ENCODE data around the gene NAP1L4. TPM values are rescaled to one million over a fixed set of nuclear protein-coding genes. Genes with fewer than 3 reads are reported as not detected.

NAP1L4 gene
- polyA plus RNA-seq, 1 donor from 2014 or later, result 199 TPM

GRCh38 chr11:3000032-3000961, 8.2 kb upstream of the NAP1L4 start:
- no peaks in the 10 kb centered on the region for H3F3A ChIP-seq (ENCODE audit: insufficient read depth, low read length, poor library complexity, severe bottlenecking)
- TF ChIP-seq EP300 (conservative IDR thresholded peaks at IDR 0.05; ENCODE audit: poor library complexity, severe bottlenecking), result no peak
- TF ChIP-seq RAD21 (conservative IDR thresholded peaks at IDR 0.05), result no peak
- TF ChIP-seq CTCF (IDR thresholded peaks at IDR 0.05; ENCODE audit: poor library complexity, severe bottlenecking), result no peak
- TF ChIP-seq REST (IDR thresholded peaks at IDR 0.05; ENCODE audit: borderline replicate concordance), result no peak
- no peak for TF ChIP-seq SMC3 (conservative IDR thresholded peaks at IDR 0.05; ENCODE audit: poor library complexity)
- no peak for TF ChIP-seq POLR2AphosphoS5 (IDR thresholded peaks at IDR 0.05)
- no peak for TF ChIP-seq MXI1 (conservative IDR thresholded peaks at IDR 0.05; ENCODE audit: poor library complexity, severe bottlenecking)
- no peak for TF ChIP-seq TAF1 (IDR thresholded peaks at IDR 0.05; ENCODE audit: low read depth)
- TF ChIP-seq EZH2 (IDR thresholded peaks at IDR 0.05; ENCODE audit: borderline replicate concordance, insufficient read depth, low read length, poor library complexity, severe bottlenecking), result no peak
- no peaks in the 10 kb centered on the region for H4K20me1 ChIP-seq (ENCODE audit: insufficient read depth)
- H3K27ac ChIP-seq (ENCODE audit: low read length), result no peak overlapping the region
- H3K9me2 ChIP-seq (ENCODE audit: insufficient read depth, low read length), result no peaks in the 10 kb centered on the region
- no peaks in the 10 kb centered on the region for H3K36me3 ChIP-seq (ENCODE audit: insufficient read depth, low read length)
- no peaks in the 10 kb centered on the region for H3K9me3 ChIP-seq (ENCODE audit: low read length)
- H3K79me2 ChIP-seq (replicated peaks; ENCODE audit: insufficient read depth, low read length), result no peaks in the 10 kb centered on the region
- no peak overlapping the region for H2AFZ ChIP-seq (ENCODE audit: low read depth, low read length)
- H3K9ac ChIP-seq (ENCODE audit: low read length), result no peak overlapping the region
- no peak overlapping the region for H3K4me2 ChIP-seq (ENCODE audit: low read length)
- no peaks in the 10 kb centered on the region for H3K27me3 ChIP-seq (ENCODE audit: insufficient read depth, low read depth, low read length)
- no peak overlapping the region for H3K4me3 ChIP-seq (ENCODE audit: low read length)

DNA sequence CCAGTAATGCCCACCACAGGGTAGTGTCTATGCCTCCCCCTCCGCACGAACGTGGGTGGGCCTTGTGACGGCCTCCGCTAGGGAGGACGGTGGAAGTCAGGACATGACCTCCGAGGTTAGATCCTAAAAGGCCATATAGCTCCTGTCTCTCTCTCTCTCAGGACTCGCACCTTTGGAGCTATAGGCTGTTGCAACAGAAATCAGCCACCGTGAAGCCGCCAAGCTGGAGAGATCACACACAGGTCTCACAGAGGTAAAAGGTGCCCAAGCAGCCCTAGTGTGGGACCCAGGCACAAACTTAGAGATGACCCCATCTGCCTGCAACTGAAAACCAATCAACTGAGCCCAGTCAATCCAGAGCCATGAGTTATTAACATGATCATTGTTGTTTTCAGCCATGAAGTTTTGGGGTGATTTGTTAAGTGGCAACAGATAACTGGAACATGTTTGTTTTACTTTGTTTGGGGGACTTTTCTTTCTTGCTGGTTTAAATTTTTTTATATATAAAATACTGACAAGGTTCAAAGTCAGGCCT, 7.4 kb upstream of the NAP1L4 start:
- Histone ChIP-seq H4K20me1 (ENCODE audit: insufficient read depth) (no peaks in the 10 kb centered on the region), H3K79me2 (replicated peaks; ENCODE audit: insufficient read depth, low read length) (no peaks in the 10 kb centered on the region), H3K4me2 (ENCODE audit: low read length) (no peak overlapping the region), H3K9ac (ENCODE audit: low read length) (no peak overlapping the region), H3K9me3 (ENCODE audit: low read length) (no peaks in the 10 kb centered on the region), H3F3A (ENCODE audit: insufficient read depth, low read length, poor library complexity, severe bottlenecking) (no peaks in the 10 kb centered on the region), H3K36me3 (ENCODE audit: insufficient read depth, low read length) (no peaks in the 10 kb centered on the region), H2AFZ (ENCODE audit: low read depth, low read length) (no peak overlapping the region), H3K27me3 (ENCODE audit: insufficient read depth, low read depth, low read length) (no peaks in the 10 kb centered on the region), H3K4me3 (ENCODE audit: low read length) (no peak overlapping the region), H3K9me2 (ENCODE audit: insufficient read depth, low read length) (no peaks in the 10 kb centered on the region), H3K27ac (ENCODE audit: low read length) (no peak overlapping the region)
- TF ChIP-seq MXI1 (conservative IDR thresholded peaks at IDR 0.05; ENCODE audit: poor library complexity, severe bottlenecking) (no peak), REST (IDR thresholded peaks at IDR 0.05; ENCODE audit: borderline replicate concordance) (no peak), EZH2 (IDR thresholded peaks at IDR 0.05; ENCODE audit: borderline replicate concordance, insufficient read depth, low read length, poor library complexity, severe bottlenecking) (no peak), TAF1 (IDR thresholded peaks at IDR 0.05; ENCODE audit: low read depth) (no peak), SMC3 (conservative IDR thresholded peaks at IDR 0.05; ENCODE audit: poor library complexity) (no peak), RAD21 (conservative IDR thresholded peaks at IDR 0.05) (no peak), CTCF (IDR thresholded peaks at IDR 0.05; ENCODE audit: poor library complexity, severe bottlenecking) (no peak), EP300 (conservative IDR thresholded peaks at IDR 0.05; ENCODE audit: poor library complexity, severe bottlenecking) (no peak), POLR2AphosphoS5 (IDR thresholded peaks at IDR 0.05) (no peak)

Data from neural cell (in vitro differentiated cells).